GM19099 (cell line): ENCODE data around the gene MTLN.

ENCODE experiments used
- POLR2A ChIP-seq: IDR thresholded peaks from 3 replicates; pipeline ENCODE4 v1.6.1; 2011; ENCODE audit warnings: low read depth; ENCODE audit not compliant: insufficient read length; ENCODE audit errors: extremely low read depth

Gene MTLN

GRCh38 chr2:110211938-110212858 is at the start of gene MTLN:
MTLN (minus strand) TSS chr2:110212547; CDS start chr2:110212525, 22 bp downstream.
- TF ChIP-seq POLR2A = peak; percentile 81

- TF ChIP-seq POLR2A = no peak
Measured at GRCh38 chr2:110221938-110222337, 9.6 kb upstream of the MTLN start.

- no peak for TF ChIP-seq POLR2A
Measured at GRCh38 chr2:110220190-110220564, 7.8 kb upstream of the MTLN start.

GRCh38 chr2:110219496-110220189 is 7.3 kb upstream of the MTLN start:
- TF ChIP-seq POLR2A = no peak

GRCh38 chr2:110216803-110217202 is 4.5 kb upstream of the MTLN start:
- TF ChIP-seq POLR2A = no peak

GRCh38 chr2:110216199-110216598 is 3.9 kb upstream of the MTLN start:
- no peak for TF ChIP-seq POLR2A

- TF ChIP-seq POLR2A = no peak
Measured at GRCh38 chr2:110215566-110216158, 3.3 kb upstream of the MTLN start.

GRCh38 chr2:110215091-110215490 is 2.7 kb upstream of the MTLN start:
- no peak for TF ChIP-seq POLR2A

- no peak for TF ChIP-seq POLR2A
Measured at GRCh38 chr2:110205660-110206455, 6.5 kb downstream of the MTLN start.

GRCh38 chr2:110204408-110205385 is 7.7 kb downstream of the MTLN start, which contains the start of gene NPHP1:
NPHP1 (minus strand) TSS chr2:110205013; CDS start chr2:110204968, 45 bp downstream.
- peak; percentile 77 for TF ChIP-seq POLR2A

- no peak for TF ChIP-seq POLR2A
Measured at GRCh38 chr2:110198016-110198415, 14.3 kb downstream of the MTLN start.

GRCh38 chr2:110197452-110197851 is 14.9 kb downstream of the MTLN start:
- no peak for TF ChIP-seq POLR2A

GRCh38 chr2:110182449-110182848 is 29.9 kb downstream of the MTLN start:
- TF ChIP-seq POLR2A = no peak

- TF ChIP-seq POLR2A = no peak
Measured at GRCh38 chr2:110180036-110180435, 32.3 kb downstream of the MTLN start.

GRCh38 chr2:110173523-110173922 is 38.8 kb downstream of the MTLN start:
- no peak for TF ChIP-seq POLR2A
